Ascending aorta (tissue), 2 donors: ENCODE measurements around the gene SCARF1. TPM values are rescaled to one million over a fixed set of nuclear protein-coding genes. Genes with fewer than 3 reads are reported as not detected.

Source experiments
- DNase-seq, 2 donors: peaks; one replicate each; pipeline ENCODE4 v3.0.0-alpha.2; 2019; ENCODE audit warnings: low spot score in 2 of 2
- H3K27ac ChIP-seq, 2 donors: fragments of 200-600 bp; sonication (generic); one replicate each; pipeline ENCODE4 v1.5.1; 2016 to 2017; ENCODE audit warnings: mild to moderate bottlenecking in 1 of 2
- H3K27me3 ChIP-seq: fragments of 200-600 bp; sonication (generic); one replicate; pipeline ENCODE4 v1.5.1; 2017
- H3K36me3 ChIP-seq, 2 donors: fragments of 200-600 bp; sonication (generic); one replicate each; pipeline ENCODE4 v1.5.1; 2016
- H3K4me1 ChIP-seq, 2 donors: fragments of 200-600 bp; sonication (generic); one replicate each; pipeline ENCODE4 v1.5.1; 2016 to 2017; ENCODE audit warnings: mild to moderate bottlenecking in 1 of 2
- H3K4me3 ChIP-seq, 2 donors: fragments of 200-600 bp; sonication (generic); one replicate each; pipeline ENCODE4 v1.5.1; 2016 to 2017; ENCODE audit warnings: mild to moderate bottlenecking in 1 of 2
- H3K9me3 ChIP-seq, 2 donors: fragments of 200-600 bp; sonication (generic); one replicate each; pipeline ENCODE4 v1.5.1; 2016
- intact Hi-C: fragments of 100-400 bp; cut with DNase I; formaldehyde crosslinking; loops from one replicate; pipeline ENCODE4 v1.15.1; 2023
- total RNA-seq: library from RNA; depleted of rRNA; stranded (reverse); fragments of >200 nt; gene quantifications from one replicate; pipeline ENCODE4 v1.1.0, GENCODE V29; 2016
- TF ChIP-seq, protein P1 (sequence below), 3 experiments: fragments of 200-600 bp in 2 of 3; fragments of 450-650 bp in 1 of 3; sonication (generic) in 2 of 3; IDR thresholded peaks; one replicate each; pipeline ENCODE4 v1.5.1; 2016 to 2019; ENCODE audit warnings: antibody characterized with exemption in 3 of 3, mild to moderate bottlenecking in 1 of 3, moderate library complexity in 1 of 3

SCARF1 gene
- total RNA-seq, 1 donor from 2014 or later, result 295 TPM

DNA sequence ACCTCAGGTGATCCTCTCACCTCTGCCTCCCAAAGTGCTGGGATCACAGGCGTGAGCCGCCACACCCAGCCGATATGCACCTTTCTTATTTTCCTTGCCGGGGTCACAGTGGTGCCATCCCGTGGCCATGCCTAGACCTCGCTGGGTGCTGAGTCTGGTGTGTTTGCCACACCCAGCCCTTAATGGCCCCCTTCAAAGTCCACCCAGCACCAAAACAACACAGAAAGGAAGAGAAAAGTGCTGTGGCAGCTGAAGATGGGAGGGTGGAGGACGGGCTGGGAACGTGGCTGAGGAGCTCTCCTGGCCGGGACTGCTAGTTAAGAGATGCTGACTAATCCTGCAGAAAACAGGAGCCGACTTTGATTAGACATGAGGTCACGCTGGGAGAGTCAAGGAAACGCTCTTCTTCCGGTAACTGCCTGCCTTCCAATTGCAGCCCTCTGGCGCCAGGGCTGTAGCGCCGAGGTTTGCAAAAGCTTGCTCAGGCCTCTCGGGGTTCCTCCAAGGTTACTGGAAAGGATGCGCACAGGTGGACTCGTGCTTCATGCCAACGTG, 27.8 kb downstream of the SCARF1 start:
- DNase-seq, result no peak
- peaks cover 0 to 8% of the 10 kb centered on the region in 2 donors for H3K36me3 ChIP-seq
- no peaks in the 10 kb centered on the region for H3K27me3 ChIP-seq
- H3K27ac ChIP-seq, result no peak overlapping the region
- intact Hi-C loops, result no loop called here
- no peaks in the 10 kb centered on the region for H3K4me1 ChIP-seq
- TF ChIP-seq, protein P1, sequence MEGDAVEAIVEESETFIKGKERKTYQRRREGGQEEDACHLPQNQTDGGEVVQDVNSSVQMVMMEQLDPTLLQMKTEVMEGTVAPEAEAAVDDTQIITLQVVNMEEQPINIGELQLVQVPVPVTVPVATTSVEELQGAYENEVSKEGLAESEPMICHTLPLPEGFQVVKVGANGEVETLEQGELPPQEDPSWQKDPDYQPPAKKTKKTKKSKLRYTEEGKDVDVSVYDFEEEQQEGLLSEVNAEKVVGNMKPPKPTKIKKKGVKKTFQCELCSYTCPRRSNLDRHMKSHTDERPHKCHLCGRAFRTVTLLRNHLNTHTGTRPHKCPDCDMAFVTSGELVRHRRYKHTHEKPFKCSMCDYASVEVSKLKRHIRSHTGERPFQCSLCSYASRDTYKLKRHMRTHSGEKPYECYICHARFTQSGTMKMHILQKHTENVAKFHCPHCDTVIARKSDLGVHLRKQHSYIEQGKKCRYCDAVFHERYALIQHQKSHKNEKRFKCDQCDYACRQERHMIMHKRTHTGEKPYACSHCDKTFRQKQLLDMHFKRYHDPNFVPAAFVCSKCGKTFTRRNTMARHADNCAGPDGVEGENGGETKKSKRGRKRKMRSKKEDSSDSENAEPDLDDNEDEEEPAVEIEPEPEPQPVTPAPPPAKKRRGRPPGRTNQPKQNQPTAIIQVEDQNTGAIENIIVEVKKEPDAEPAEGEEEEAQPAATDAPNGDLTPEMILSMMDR (IDR thresholded peaks at IDR 0.05), result no peak
- H3K9me3 ChIP-seq, result no peaks in the 10 kb centered on the region
- no peak overlapping the region for H3K4me3 ChIP-seq

DNA sequence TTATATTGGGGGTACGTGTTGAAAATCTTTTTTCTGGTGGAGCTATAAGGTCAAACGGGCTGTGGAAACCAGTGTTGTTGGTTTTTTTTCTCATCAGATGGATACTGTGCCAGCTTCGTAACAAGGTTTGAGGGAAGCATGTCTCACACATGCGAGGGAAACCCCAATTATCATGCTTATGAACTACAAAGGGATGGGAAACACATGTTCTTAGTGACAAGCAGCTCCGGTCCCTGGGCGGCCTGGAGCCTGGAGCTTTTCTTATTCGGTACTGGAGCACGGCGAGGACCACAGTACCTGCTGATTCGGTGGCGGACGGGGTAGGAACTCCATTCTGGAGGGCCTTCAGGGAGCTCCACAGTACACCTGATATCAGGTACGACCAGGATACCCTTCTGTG, 29.4 kb downstream of the SCARF1 start:
- Histone ChIP-seq H3K27ac (no peak overlapping the region), H3K9me3 (no peaks in the 10 kb centered on the region), H3K4me3 (no peak overlapping the region), H3K27me3 (no peaks in the 10 kb centered on the region), H3K36me3 (peaks cover 0 to 8% of the 10 kb centered on the region in 2 donors), H3K4me1 (no peaks in the 10 kb centered on the region)
- DNase-seq, result no peak
- TF ChIP-seq, protein P1 (IDR thresholded peaks at IDR 0.05), result no peak
- intact Hi-C loops, result no loop called here

DNA sequence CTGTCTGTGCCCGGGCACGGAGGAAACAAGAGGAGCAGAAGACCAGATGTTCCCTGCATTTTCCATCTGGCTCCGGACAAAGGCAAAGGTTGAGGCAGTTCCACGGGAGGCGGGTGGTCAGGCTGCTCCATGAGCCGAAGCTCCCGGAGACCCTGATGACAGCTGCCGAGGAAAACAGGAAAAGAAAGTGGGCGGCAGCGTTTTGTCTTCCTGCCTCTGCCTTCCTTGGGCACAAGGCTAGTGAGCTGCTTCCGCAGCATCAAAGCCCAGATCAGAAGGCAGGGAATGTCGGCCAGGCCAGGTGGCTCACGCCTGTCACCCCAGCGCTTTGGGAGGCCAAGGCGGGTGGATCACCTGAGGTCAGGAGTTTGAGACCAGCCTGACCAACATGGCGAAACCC, 33.1 kb downstream of the SCARF1 start:
- H3K4me1 ChIP-seq, result no peaks in the 10 kb centered on the region
- no peaks in the 10 kb centered on the region for H3K27me3 ChIP-seq
- TF ChIP-seq, protein P1 (IDR thresholded peaks at IDR 0.05), result no peak
- H3K9me3 ChIP-seq, result no peaks in the 10 kb centered on the region
- no peak for DNase-seq
- no peak overlapping the region for H3K4me3 ChIP-seq
- H3K36me3 ChIP-seq, result peaks cover 0 to 8% of the 10 kb centered on the region in 2 donors
- intact Hi-C loops, result no loop called here
- no peak overlapping the region for H3K27ac ChIP-seq

DNA sequence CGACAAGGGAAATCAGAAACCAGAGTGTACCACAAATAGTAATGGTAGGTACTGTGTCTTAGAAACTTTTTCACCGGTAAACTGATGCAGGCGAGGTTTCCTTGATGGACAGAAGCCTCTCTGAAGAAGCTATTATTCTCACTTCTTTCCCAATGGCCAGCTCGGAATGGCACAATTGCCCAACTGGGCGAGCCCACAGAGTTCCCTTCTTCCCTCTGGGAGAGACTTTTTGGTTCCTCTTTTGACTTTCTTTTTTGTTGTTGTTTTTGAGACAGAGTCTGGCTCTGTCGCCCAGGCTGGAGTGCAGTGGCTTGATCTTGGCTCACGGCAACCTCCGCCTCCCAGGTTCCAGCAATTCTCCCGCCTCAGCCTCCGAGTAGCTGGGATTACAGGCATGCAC, 33.8 kb downstream of the SCARF1 start:
- intact Hi-C loops, result no loop called here
- Histone ChIP-seq H3K4me1 (no peaks in the 10 kb centered on the region), H3K4me3 (no peak overlapping the region), H3K27ac (no peak overlapping the region), H3K27me3 (no peaks in the 10 kb centered on the region), H3K36me3 (peaks cover 0 to 8% of the 10 kb centered on the region in 2 donors), H3K9me3 (no peaks in the 10 kb centered on the region)
- no peak for DNase-seq
- TF ChIP-seq, protein P1 (IDR thresholded peaks at IDR 0.05), result no peak

DNA sequence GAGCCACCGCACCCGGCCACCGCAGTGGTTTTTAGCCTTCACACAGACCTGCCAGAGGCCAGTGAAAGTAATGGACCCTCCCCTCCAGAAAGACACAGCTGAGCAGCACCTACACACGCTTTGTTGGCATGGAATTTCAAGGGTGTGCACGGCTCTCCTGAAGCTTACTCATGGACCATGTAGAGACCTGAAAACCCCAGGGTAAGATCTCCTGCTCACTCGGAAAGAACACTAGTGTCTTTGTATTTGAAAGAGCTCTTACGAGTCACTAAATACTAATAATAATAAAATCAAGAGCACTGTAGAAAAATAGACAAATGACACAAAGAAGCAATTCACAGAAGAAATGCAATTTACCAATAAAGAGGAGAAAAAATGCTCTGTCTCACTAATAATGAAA, 36.9 kb downstream of the SCARF1 start:
- Histone ChIP-seq H3K27ac (no peak overlapping the region), H3K9me3 (no peaks in the 10 kb centered on the region), H3K27me3 (no peaks in the 10 kb centered on the region), H3K36me3 (no peaks in the 10 kb centered on the region), H3K4me3 (no peak overlapping the region), H3K4me1 (no peaks in the 10 kb centered on the region)
- DNase-seq, result no peak
- intact Hi-C loops, result no loop called here
- TF ChIP-seq, protein P1 (IDR thresholded peaks at IDR 0.05), result no peak

DNA sequence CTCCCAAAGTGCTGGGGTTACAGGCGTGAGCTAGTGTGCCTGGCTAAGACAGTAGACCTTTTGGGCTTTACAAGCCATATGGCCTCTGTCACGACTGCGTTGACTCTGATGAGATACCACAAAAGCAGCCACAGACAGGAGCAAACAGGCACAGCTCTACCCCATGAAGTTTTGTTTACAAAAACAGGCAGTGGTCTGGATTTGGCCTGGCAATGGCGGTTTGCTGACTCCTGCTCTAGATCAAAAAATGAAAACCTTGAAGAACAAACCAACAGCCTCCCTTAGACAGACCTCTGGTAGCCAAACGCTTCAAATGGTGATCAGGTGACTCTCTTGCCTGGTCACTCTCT, 37.6 kb downstream of the SCARF1 start:
- no peak for DNase-seq
- TF ChIP-seq, protein P1 (IDR thresholded peaks at IDR 0.05), result no peak
- Histone ChIP-seq H3K27me3 (no peaks in the 10 kb centered on the region), H3K9me3 (no peaks in the 10 kb centered on the region), H3K27ac (peak overlapping the region in 1 of 2 donors; percentile 37), H3K4me1 (no peaks in the 10 kb centered on the region), H3K36me3 (no peaks in the 10 kb centered on the region), H3K4me3 (no peak overlapping the region)
- intact Hi-C loops, result no loop called here
